Left ventricle myocardium superior (tissue), 1 donor: ENCODE data around the gene OSBPL1A. TPM values are rescaled to one million over a fixed set of nuclear protein-coding genes. Genes with fewer than 3 reads are reported as not detected.

Source experiments
- ATAC-seq: fragments of 200-7000 bp; cut with Tn5 transposase; one replicate; pipeline ENCODE4 v1.9.1; 2020; ENCODE audit warnings: mild to moderate bottlenecking, moderate library complexity
- DNase-seq: peaks from one replicate; pipeline ENCODE4 v3.0.0-alpha.2; 2020
- intact Hi-C: fragments of 100-400 bp; cut with micrococcal nuclease; formaldehyde crosslinking; loops from one replicate; pipeline ENCODE4 v1.11.0; 2022
- total RNA-seq: library from RNA; stranded (reverse); fragmentation: NEBNext Ultra II Directional; extraction: Animal tissue kit (Norgen Biotek cat#: 25700); gene quantifications from one replicate; pipeline ENCODE4 v1.2.1, GENCODE V29; 2021
- donor health status: DM: no; HTN: yes; CAD: no; lungs with severe emphysema.

The OSBPL1A gene
- total RNA-seq, 1 donor from 2014 or later, result 95.2 TPM

DNA sequence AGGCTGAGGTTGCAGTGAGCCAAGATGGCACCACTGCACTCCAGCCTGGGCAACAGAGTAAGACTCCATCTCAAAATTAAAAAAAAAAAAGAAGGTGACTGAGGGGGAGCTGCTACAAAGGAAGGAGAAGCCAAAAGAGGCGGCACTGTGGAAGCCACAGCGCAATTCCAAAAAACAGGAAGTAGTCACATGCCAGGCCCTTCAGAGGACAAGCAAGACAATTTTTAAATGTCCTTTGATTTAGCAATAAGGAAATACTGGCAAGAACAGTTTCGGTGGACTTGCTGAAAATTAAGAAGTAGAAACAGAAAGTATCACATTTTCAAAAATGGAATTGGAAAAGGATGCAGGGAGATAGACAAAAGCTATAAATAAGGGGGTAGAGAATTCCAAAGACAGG lies 122.8 kb downstream of the OSBPL1A start:
- intact Hi-C loops, result no loop called here
- ATAC-seq (no peak), DNase-seq (no peak)

GRCh38 chr18:24273596-24273995 lies 124.0 kb downstream of the OSBPL1A start:
- no peak for DNase-seq
- intact Hi-C loops, result no loop called here
- ATAC-seq, result no peak

- intact Hi-C loops, result no loop called here
- ATAC-seq (no peak), DNase-seq (no peak)
Measured at GRCh38 chr18:24272229-24272525, 125.4 kb downstream of the OSBPL1A start.

GRCh38 chr18:24271381-24272228 lies 126.0 kb downstream of the OSBPL1A start:
- ATAC-seq, result peak; percentile 87
- DNase-seq, result peak; percentile 88
- intact Hi-C loops, result no loop called here

DNA sequence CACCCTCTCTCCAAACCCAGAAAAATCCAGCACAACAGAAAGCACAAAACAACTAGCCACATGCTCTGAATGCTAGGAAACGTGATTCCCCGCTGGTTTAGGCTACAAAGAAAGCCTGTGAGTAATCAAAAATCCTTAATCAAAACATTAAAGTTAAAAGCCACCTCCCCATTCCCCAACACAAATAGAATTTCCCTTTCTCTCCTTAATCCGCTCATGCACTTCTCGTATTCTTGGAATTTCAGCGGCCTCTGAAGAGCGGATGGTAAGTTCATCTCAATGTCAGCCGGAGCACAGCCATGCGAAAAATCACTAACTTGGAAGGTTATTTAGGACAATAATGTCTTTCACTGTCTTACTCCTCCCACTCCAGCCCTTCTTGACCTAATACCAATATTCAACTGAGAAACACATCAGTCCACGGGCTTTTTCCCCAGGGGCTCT lies 126.7 kb downstream of the OSBPL1A start:
- intact Hi-C loops, result no loop called here
- peak; percentile 57 for ATAC-seq
- DNase-seq, result no peak

GRCh38 chr18:24270358-24270936 lies 127.2 kb downstream of the OSBPL1A start:
- DNase-seq (no peak), ATAC-seq (peak; percentile 16)
- intact Hi-C loops, result no loop called here

- intact Hi-C loops, result loop anchor here (5.0 kb wide), 1 partner anchor 92 kb away; no protein-coding TSS in a partner anchor
- no peak for DNase-seq
- ATAC-seq, result no peak
Measured at GRCh38 chr18:24268784-24269550, 128.7 kb downstream of the OSBPL1A start.

- ATAC-seq, result no peak
- intact Hi-C loops, result loop anchor here (5.0 kb wide), 1 partner anchor 91 kb away; no protein-coding TSS in a partner anchor
- DNase-seq, result no peak
Measured at GRCh38 chr18:24267878-24268277, 129.7 kb downstream of the OSBPL1A start.

DNA sequence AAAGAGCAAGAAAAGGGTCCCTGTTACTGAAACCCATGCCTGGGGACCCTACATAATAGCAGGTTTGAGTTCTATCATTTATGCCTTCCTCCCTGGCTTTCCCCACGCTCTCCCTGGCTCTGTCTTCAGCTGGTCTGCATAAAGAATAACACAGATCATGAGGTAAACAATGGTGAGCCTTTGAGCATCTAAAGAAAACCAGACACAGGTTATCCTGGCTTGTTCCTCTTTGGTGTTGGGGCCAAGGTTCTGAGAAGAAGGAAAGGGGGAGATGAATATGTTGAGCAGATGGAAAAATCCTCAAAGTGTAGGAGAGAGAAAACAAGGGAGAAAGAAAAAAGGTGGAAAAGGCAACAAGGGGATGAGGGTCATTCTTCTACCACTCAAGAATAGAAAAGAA lies 131.5 kb downstream of the OSBPL1A start:
- ATAC-seq, result no peak
- intact Hi-C loops, result loop anchor here (5.0 kb wide), 1 partner anchor 89 kb away; no protein-coding TSS in a partner anchor

GRCh38 chr18:24265502-24266064 lies 132.0 kb downstream of the OSBPL1A start:
- intact Hi-C loops, result loop anchor here (5.0 kb wide), 1 partner anchor 88 kb away; no protein-coding TSS in a partner anchor
- ATAC-seq (no peak), DNase-seq (no peak)

More for the DNA sequence above, 131.5 kb downstream of the OSBPL1A start:
- DNase-seq, result no peak

DNA sequence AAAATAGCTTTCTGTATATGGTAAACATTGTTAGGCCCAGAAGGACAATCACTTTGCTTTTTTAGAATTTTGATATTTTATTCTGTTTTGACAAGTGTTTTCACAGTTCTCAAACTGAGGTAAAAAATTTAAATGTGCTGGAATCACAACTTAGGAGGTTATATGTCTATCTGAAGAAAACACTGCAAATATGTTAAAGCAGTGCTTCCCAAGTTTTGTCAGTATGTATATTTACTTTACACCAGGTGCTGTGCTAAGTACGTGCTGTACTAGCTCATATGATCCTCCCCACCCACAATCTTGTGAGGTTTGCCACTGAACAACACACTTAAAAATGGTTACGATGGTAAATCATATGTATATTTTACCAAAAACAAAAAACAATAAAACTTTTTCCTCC lies 134.6 kb downstream of the OSBPL1A start:
- DNase-seq, result no peak
- no peak for ATAC-seq
- intact Hi-C loops, result no loop called here

DNA sequence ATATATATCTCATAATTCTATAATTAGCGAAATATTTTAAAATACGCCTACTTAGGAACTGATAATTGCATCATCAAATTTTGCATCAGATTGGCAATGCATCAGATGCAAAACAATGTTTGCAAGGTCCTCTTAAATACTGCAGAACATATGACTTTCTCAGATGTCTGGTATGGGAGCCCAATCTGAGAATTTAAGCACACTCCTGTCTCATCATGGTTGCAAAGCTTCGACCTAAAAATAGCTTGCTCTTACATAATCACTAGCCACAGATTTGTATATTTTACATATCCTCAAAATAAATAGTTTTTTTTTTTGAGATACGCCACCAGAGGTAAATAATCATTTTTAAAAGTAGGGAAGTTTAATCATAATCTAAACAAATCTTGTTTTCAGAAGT lies 135.5 kb downstream of the OSBPL1A start:
- no peak for DNase-seq
- intact Hi-C loops, result no loop called here
- peak; percentile 74 for ATAC-seq

GRCh38 chr18:24259869-24260641 lies 137.6 kb downstream of the OSBPL1A start:
- intact Hi-C loops, result no loop called here
- no peak for ATAC-seq
- DNase-seq, result no peak

GRCh38 chr18:24254071-24254470 lies 143.6 kb downstream of the OSBPL1A start:
- ATAC-seq, result no peak
- intact Hi-C loops, result no loop called here
- DNase-seq, result no peak

DNA sequence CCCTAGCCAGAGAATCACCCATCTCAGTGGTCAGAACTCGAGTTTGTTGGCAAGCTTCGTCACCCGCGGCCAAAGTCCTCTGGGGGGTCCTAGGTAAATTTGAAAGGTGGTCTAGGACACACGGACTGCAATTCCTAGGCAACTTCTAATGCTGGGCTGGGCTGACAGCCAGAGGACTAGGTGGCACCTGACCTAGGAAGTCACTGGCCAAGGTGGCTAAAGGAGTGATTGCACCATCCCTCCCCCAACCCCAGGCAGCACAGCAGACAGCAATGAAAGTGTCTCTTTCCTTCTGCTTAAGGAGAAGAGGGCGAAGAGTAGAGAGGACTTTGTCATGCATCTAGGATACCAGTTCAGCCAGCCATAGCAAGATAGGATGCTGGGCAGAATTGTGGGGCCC lies 147.9 kb downstream of the OSBPL1A start:
- ATAC-seq, result no peak
- intact Hi-C loops, result no loop called here
- no peak for DNase-seq

- DNase-seq (no peak), ATAC-seq (peak; percentile 47)
- intact Hi-C loops, result no loop called here
Measured at GRCh38 chr18:24248359-24248758, 149.3 kb downstream of the OSBPL1A start.

GRCh38 chr18:24246143-24246542 lies 151.5 kb downstream of the OSBPL1A start:
- intact Hi-C loops, result no loop called here

GRCh38 chr18:24244698-24245097 lies 152.9 kb downstream of the OSBPL1A start:
- intact Hi-C loops, result no loop called here
- ATAC-seq, result peak; percentile 59

More at GRCh38 chr18:24246143-24246542, 151.5 kb downstream of the OSBPL1A start:
- no peak for ATAC-seq
- DNase-seq, result no peak

DNA sequence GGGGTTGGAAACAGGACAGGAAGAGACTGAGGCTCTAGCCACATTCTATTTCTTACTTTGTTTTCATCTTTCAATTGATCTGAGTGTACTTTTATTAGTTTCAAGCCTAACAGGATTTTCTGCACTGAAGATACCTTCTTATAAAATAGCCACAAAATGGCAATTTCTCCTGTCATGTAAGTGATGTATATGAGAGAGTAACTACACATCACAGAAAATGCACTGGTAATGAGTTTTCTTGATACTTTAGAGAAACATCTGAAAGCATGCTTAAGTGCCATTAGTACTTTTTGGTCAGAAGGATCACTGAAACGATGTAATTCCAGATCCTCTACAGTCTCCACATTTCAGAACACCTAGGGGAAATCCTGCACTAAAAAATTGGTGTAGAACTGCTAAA lies 153.9 kb downstream of the OSBPL1A start:
- DNase-seq (no peak), ATAC-seq (no peak)
- intact Hi-C loops, result no loop called here

More at GRCh38 chr18:24244698-24245097, 152.9 kb downstream of the OSBPL1A start:
- no peak for DNase-seq
